ENCODE results near the gene CLIP1. TPM values are rescaled to one million over a fixed set of nuclear protein-coding genes. Genes with fewer than 3 reads are reported as not detected.
"Not testable (repeated sequence)": the region's sequence is repeated elsewhere in the genome, so short reads cannot be mapped to it uniquely, and the experiment has no call there.

CLIP1 gene
- total RNA-seq, 1 donor from 2014 or later: 21.9 TPM

DNA sequence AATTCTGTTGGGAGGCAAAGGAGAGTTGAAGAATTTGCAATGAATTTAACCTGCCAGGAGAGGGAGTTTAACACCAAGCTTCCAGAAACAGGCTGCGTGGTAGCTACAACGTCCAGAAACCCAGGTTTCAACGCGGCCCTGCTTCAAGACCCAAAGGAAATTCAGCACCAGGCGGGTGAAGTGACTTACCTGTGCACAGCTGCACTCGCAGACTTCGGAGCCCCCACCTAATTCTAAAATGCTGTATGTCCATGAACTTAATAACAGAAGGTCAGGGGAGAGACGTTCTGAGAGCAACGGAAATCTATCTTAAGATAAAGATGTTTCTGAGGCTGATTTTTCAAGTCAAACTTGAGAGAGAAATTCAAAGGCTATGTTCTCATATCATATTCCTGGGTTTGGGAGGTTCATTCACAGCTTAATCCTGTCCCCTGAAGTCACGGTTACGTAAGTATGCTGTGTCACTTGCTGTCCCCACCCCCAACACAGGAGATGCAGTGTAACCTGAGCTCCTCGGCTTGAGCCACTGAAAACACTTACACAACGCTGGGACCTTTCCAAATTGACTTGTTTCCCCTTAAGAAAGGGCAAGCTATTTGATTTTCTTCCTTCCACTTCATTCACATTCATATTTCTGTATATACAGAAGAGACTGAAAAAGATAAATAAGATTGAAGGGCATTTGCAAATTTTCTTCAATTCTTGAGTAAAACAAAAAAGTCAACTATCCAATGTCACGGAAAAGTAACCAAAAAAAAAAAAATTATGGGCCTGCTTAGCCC is 22.7 kb downstream of the CLIP1 start:
- Histone ChIP-seq H3K9me3 (ENCODE audit: control insufficient read depth in 3 of 3, low read length in 3 of 3) (no peaks in the 10 kb centered on the region), H3K4me1 (ENCODE audit: control insufficient read depth in 3 of 3, insufficient read depth in 3 of 3, low read length in 3 of 3) (peaks cover 34 to 38% (median 36%) of the 10 kb centered on the region in 3 donors), H3K9ac (ENCODE audit: low read depth in 1 of 3, low read length in 3 of 3) (peak overlapping the region; percentile 83 to 88 (median 84)), H3K27me3 (ENCODE audit: control insufficient read depth in 3 of 3, insufficient read depth in 3 of 3, low read length in 3 of 3) (no peaks in the 10 kb centered on the region), H3K27ac (ENCODE audit: low read depth, low read length) (peak overlapping the region; percentile 99), H3K36me3 (ENCODE audit: control insufficient read depth in 3 of 3, insufficient read depth in 3 of 3, low read length in 3 of 3) (peaks cover 0 to 6% (median 2%) of the 10 kb centered on the region in 3 donors), H3K4me3 (ENCODE audit: low read length in 3 of 3) (peak overlapping the region; percentile 59 to 80 (median 75))

DNA sequence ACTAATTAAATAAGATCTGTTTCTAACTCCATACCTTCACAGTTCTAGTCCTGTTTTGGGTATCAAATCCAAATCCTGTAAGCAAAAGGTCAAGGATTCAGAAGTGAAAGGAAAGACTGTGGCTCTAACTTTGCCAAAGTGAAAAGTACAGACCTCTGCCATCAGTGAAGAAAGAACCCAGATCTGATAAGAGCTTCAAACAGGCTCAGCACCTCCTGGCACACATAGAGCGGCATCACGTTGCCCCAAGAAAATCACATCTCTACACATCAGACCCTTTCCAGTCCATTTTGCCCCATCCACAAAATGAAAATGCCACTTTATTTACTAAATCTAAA is 23.2 kb downstream of the CLIP1 start:
- Histone ChIP-seq H3K9ac (ENCODE audit: low read depth in 1 of 3, low read length in 3 of 3) (peak overlapping the region; percentile 83 to 88 (median 84)), H3K4me3 (ENCODE audit: low read length in 3 of 3) (peak overlapping the region; percentile 59 to 80 (median 75)), H3K36me3 (ENCODE audit: control insufficient read depth in 3 of 3, insufficient read depth in 3 of 3, low read length in 3 of 3) (peaks cover 0 to 6% (median 2%) of the 10 kb centered on the region in 3 donors), H3K4me1 (ENCODE audit: control insufficient read depth in 3 of 3, insufficient read depth in 3 of 3, low read length in 3 of 3) (peaks cover 33 to 38% (median 35%) of the 10 kb centered on the region in 3 donors), H3K27ac (ENCODE audit: low read depth, low read length) (peak overlapping the region; percentile 99), H3K27me3 (ENCODE audit: control insufficient read depth in 3 of 3, insufficient read depth in 3 of 3, low read length in 3 of 3) (no peaks in the 10 kb centered on the region), H3K9me3 (ENCODE audit: control insufficient read depth in 3 of 3, low read length in 3 of 3) (no peaks in the 10 kb centered on the region)

DNA sequence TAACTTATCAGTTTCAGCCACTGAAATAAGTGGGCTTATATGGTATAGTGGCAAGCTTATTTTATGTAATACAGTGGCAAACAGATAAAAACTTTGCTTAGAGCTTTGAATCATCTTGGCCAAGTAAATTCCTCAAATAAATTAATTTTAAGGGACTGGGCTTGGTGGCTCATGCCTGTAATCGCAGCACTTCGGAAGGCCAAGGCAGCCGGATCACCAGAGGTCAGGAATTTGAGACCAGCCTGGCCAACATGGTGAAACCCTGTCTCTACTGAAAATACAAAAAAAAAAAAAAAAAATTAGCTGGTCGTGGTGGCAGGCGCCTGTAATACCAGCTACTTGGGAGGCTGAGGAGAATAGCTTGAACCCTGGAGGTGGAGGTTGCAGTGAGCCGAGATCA is 24.5 kb downstream of the CLIP1 start:
- H3K9ac ChIP-seq (ENCODE audit: low read depth in 1 of 3, low read length in 3 of 3): peak overlapping the region in 2 of 3 donors; percentile 23 to 45
- H3K4me1 ChIP-seq (ENCODE audit: control insufficient read depth in 3 of 3, insufficient read depth in 3 of 3, low read length in 3 of 3): peaks cover 25 to 29% (median 29%) of the 10 kb centered on the region in 3 donors
- H3K9me3 ChIP-seq (ENCODE audit: control insufficient read depth in 3 of 3, low read length in 3 of 3); H3K27me3 ChIP-seq (ENCODE audit: control insufficient read depth in 3 of 3, insufficient read depth in 3 of 3, low read length in 3 of 3); H3K36me3 ChIP-seq (ENCODE audit: control insufficient read depth in 3 of 3, insufficient read depth in 3 of 3, low read length in 3 of 3): not testable (repeated sequence)
- peak overlapping the region; percentile 99 for H3K27ac ChIP-seq (ENCODE audit: low read depth, low read length)
- peak overlapping the region in 2 of 3 donors; percentile 9 to 52 for H3K4me3 ChIP-seq (ENCODE audit: low read length in 3 of 3)

DNA sequence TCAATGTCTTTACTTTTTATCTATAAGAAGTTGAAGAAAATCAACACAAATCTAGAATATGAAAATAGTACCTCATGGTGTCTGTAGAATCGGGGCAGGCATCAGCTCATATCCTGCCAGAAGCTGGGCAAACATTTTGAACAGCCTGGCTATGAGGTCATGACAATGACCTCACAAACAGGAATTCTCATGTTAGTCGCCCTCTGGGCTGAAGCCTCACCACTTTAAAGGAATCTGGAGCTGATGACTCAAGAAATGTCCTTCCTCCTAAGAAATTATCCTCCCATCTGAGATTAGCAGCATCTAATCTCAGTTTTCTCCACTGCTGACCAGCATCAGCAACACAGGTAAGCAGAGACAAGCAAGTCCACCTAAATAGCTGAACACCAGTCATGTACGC is 27.1 kb downstream of the CLIP1 start:
- Histone ChIP-seq H3K4me1 (ENCODE audit: control insufficient read depth in 3 of 3, insufficient read depth in 3 of 3, low read length in 3 of 3) (peaks cover 11 to 18% (median 16%) of the 10 kb centered on the region in 3 donors), H3K9ac (ENCODE audit: low read depth in 1 of 3, low read length in 3 of 3) (peak overlapping the region in 1 of 3 donors; percentile 20), H3K36me3 (ENCODE audit: control insufficient read depth in 3 of 3, insufficient read depth in 3 of 3, low read length in 3 of 3) (peaks cover 0 to 4% (median 2%) of the 10 kb centered on the region in 3 donors), H3K27me3 (ENCODE audit: control insufficient read depth in 3 of 3, insufficient read depth in 3 of 3, low read length in 3 of 3) (no peaks in the 10 kb centered on the region), H3K27ac (ENCODE audit: low read depth, low read length) (peak overlapping the region; percentile 42), H3K4me3 (ENCODE audit: low read length in 3 of 3) (peak overlapping the region in 1 of 3 donors; percentile 2), H3K9me3 (ENCODE audit: control insufficient read depth in 3 of 3, low read length in 3 of 3) (no peaks in the 10 kb centered on the region)

DNA sequence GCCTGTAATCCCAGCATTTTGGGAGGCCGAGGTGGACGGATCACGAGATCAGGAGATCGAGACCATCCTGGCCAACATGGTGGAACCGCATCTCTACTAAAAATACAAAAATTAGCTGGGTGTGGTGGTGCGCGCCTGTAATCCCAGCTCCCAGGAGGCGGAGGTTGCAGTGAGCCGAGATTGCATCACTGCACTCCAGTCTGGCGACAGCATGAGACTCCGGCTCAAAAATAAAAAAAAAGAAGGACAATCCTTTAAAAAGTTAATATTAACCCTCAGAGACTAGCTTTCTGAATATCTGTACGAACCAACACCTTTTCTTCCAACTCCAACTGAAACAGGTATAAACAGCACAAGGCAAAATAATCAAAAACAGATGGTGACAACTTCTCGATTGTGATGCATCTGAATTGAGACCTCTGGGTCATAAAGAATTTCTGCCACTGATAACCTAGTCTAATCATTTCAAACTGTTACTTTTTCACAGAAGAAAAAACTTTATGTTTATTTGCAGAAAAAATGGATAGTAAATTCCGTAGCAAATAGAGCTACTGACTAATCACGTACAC is 27.8 kb downstream of the CLIP1 start:
- H3K27ac ChIP-seq (ENCODE audit: low read depth, low read length): peak overlapping the region; percentile 42
- no peak overlapping the region for H3K4me3 ChIP-seq (ENCODE audit: low read length in 3 of 3)
- H3K9me3 ChIP-seq (ENCODE audit: control insufficient read depth in 3 of 3, low read length in 3 of 3): no peaks in the 10 kb centered on the region
- peaks cover 0 to 4% (median 2%) of the 10 kb centered on the region in 3 donors for H3K36me3 ChIP-seq (ENCODE audit: control insufficient read depth in 3 of 3, insufficient read depth in 3 of 3, low read length in 3 of 3)
- H3K4me1 ChIP-seq (ENCODE audit: control insufficient read depth in 3 of 3, insufficient read depth in 3 of 3, low read length in 3 of 3): peaks cover 5 to 13% (median 10%) of the 10 kb centered on the region in 3 donors
- H3K27me3 ChIP-seq (ENCODE audit: control insufficient read depth in 3 of 3, insufficient read depth in 3 of 3, low read length in 3 of 3): no peaks in the 10 kb centered on the region
- peak overlapping the region in 1 of 3 donors; percentile 20 for H3K9ac ChIP-seq (ENCODE audit: low read depth in 1 of 3, low read length in 3 of 3)

DNA sequence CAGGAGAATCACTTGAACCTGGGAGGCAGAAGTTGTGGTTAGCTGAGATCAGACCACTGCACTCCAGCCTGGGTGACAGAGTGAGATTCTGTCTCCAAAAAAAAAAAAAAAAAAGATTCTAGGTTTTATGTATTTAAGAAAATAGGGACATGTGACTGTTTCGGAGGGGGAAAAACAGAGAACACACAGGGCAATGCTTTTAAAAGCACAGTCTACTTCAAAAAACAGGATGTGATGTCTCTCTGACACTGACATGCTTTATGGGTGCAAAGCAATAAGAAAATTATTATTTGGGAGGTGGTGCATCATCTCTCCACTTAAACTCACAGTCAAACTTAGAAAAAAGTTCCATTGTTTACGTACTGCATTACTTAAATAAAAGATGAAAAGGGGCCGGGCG is 28.7 kb downstream of the CLIP1 start:
- H3K27me3 ChIP-seq (ENCODE audit: control insufficient read depth in 3 of 3, insufficient read depth in 3 of 3, low read length in 3 of 3): no peaks in the 10 kb centered on the region
- peaks cover 3 to 11% (median 4%) of the 10 kb centered on the region in 3 donors for H3K4me1 ChIP-seq (ENCODE audit: control insufficient read depth in 3 of 3, insufficient read depth in 3 of 3, low read length in 3 of 3)
- H3K9me3 ChIP-seq (ENCODE audit: control insufficient read depth in 3 of 3, low read length in 3 of 3): no peaks in the 10 kb centered on the region
- H3K4me3 ChIP-seq (ENCODE audit: low read length in 3 of 3): no peak overlapping the region
- no peak overlapping the region for H3K27ac ChIP-seq (ENCODE audit: low read depth, low read length)
- H3K9ac ChIP-seq (ENCODE audit: low read depth in 1 of 3, low read length in 3 of 3): no peak overlapping the region
- peaks cover 0 to 4% (median 2%) of the 10 kb centered on the region in 3 donors for H3K36me3 ChIP-seq (ENCODE audit: control insufficient read depth in 3 of 3, insufficient read depth in 3 of 3, low read length in 3 of 3)

DNA sequence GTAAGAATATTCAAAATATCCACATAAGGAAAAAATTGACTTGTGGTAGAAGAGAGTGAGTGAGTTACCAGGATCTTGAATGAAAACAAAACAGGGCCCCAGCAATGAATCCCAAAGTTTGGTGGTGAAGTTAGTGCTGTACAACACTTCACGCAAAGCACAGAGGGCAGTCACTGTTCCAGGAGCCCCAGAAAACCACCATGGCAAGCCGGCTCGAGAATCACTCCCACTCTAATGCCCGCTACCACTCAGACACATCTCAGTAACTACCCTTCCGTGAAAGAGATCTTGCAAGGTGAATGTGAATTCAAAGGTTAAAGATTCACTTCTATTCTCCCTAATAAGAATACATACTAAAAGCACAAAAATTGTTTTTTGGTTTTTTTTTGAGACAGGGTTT is 30.1 kb downstream of the CLIP1 start:
- Histone ChIP-seq H3K9ac (ENCODE audit: low read depth in 1 of 3, low read length in 3 of 3) (no peak overlapping the region), H3K4me1 (ENCODE audit: control insufficient read depth in 3 of 3, insufficient read depth in 3 of 3, low read length in 3 of 3) (peaks cover 3 to 11% (median 4%) of the 10 kb centered on the region in 3 donors), H3K9me3 (ENCODE audit: control insufficient read depth in 3 of 3, low read length in 3 of 3) (no peaks in the 10 kb centered on the region), H3K4me3 (ENCODE audit: low read length in 3 of 3) (no peak overlapping the region), H3K36me3 (ENCODE audit: control insufficient read depth in 3 of 3, insufficient read depth in 3 of 3, low read length in 3 of 3) (peaks cover 0 to 4% (median 2%) of the 10 kb centered on the region in 3 donors), H3K27me3 (ENCODE audit: control insufficient read depth in 3 of 3, insufficient read depth in 3 of 3, low read length in 3 of 3) (no peaks in the 10 kb centered on the region), H3K27ac (ENCODE audit: low read depth, low read length) (no peak overlapping the region)

DNA sequence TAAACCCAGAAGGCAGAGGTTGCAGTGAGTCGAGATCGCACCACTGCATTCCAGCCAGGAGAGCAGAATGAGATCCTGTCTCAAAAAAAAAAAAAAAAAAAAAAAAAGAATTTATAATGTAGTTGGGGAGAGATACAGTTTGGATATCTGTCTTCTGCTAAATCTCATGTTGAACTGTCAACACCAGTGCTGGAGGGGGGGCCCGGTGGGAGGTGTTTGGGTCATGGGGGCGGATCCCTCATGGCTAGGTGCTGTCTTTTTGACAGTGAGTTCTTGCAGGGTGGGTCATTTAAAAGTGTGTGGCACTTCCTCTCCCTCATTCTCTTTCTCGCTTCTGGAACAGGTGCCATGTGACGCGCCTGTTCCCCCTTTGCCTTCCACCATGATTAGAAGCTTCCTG is 32.8 kb downstream of the CLIP1 start:
- H3K9ac ChIP-seq (ENCODE audit: low read depth in 1 of 3, low read length in 3 of 3): no peak overlapping the region
- H3K27me3 ChIP-seq (ENCODE audit: control insufficient read depth in 3 of 3, insufficient read depth in 3 of 3, low read length in 3 of 3): no peaks in the 10 kb centered on the region
- peaks cover 2 to 12% (median 11%) of the 10 kb centered on the region in 3 donors for H3K4me1 ChIP-seq (ENCODE audit: control insufficient read depth in 3 of 3, insufficient read depth in 3 of 3, low read length in 3 of 3)
- no peak overlapping the region for H3K4me3 ChIP-seq (ENCODE audit: low read length in 3 of 3)
- no peaks in the 10 kb centered on the region for H3K9me3 ChIP-seq (ENCODE audit: control insufficient read depth in 3 of 3, low read length in 3 of 3)
- peaks cover 0 to 3% (median 0%) of the 10 kb centered on the region in 3 donors for H3K36me3 ChIP-seq (ENCODE audit: control insufficient read depth in 3 of 3, insufficient read depth in 3 of 3, low read length in 3 of 3)
- no peak overlapping the region for H3K27ac ChIP-seq (ENCODE audit: low read depth, low read length)

DNA sequence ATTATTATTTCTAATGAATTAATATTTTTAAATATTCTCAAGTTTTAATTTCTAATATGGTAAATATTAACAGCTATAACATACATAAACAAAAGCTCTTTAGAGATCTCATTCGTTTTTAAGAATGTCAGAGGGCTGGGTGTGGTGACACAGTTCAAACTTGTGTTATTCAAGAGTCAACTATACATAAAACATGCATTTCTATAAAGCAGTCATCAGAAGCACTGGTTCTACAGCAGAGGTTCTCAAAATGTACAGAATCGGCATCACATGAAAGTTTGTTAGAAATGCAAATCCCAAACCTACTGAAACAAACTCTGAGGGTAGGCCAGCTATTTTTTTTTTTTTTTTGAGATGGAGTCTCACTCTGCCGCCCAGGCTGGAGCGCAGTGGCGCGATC is 34.6 kb downstream of the CLIP1 start:
- peaks cover 7 to 16% (median 14%) of the 10 kb centered on the region in 3 donors for H3K4me1 ChIP-seq (ENCODE audit: control insufficient read depth in 3 of 3, insufficient read depth in 3 of 3, low read length in 3 of 3)
- H3K9me3 ChIP-seq (ENCODE audit: control insufficient read depth in 3 of 3, low read length in 3 of 3): no peaks in the 10 kb centered on the region
- H3K4me3 ChIP-seq (ENCODE audit: low read length in 3 of 3): no peak overlapping the region
- H3K36me3 ChIP-seq (ENCODE audit: control insufficient read depth in 3 of 3, insufficient read depth in 3 of 3, low read length in 3 of 3): peaks cover 0 to 3% (median 0%) of the 10 kb centered on the region in 3 donors
- no peak overlapping the region for H3K27ac ChIP-seq (ENCODE audit: low read depth, low read length)
- H3K9ac ChIP-seq (ENCODE audit: low read depth in 1 of 3, low read length in 3 of 3): no peak overlapping the region
- H3K27me3 ChIP-seq (ENCODE audit: control insufficient read depth in 3 of 3, insufficient read depth in 3 of 3, low read length in 3 of 3): no peaks in the 10 kb centered on the region

Measured in skeletal muscle tissue (tissue), 4 donors.